GM18951 (cell line): ENCODE measurements around the gene SUB1.

Experiments used
- POLR2A ChIP-seq: IDR thresholded peaks from 4 replicates; pipeline ENCODE4 v1.6.1; 2011; ENCODE audit warnings: mild to moderate bottlenecking; ENCODE audit not compliant: insufficient read length, insufficient read depth; ENCODE audit errors: extremely low read depth
- in situ Hi-C: fragments of 300-500 bp; cut with MboI; formaldehyde crosslinking; loops from one replicate; pipeline ENCODE4 v1.12.0; 2022; ENCODE audit warnings: low sequenced_read_pairs, mixed read lengths, inconsistent platforms; ENCODE audit not compliant: unreplicated experiment

The SUB1 gene

DNA sequence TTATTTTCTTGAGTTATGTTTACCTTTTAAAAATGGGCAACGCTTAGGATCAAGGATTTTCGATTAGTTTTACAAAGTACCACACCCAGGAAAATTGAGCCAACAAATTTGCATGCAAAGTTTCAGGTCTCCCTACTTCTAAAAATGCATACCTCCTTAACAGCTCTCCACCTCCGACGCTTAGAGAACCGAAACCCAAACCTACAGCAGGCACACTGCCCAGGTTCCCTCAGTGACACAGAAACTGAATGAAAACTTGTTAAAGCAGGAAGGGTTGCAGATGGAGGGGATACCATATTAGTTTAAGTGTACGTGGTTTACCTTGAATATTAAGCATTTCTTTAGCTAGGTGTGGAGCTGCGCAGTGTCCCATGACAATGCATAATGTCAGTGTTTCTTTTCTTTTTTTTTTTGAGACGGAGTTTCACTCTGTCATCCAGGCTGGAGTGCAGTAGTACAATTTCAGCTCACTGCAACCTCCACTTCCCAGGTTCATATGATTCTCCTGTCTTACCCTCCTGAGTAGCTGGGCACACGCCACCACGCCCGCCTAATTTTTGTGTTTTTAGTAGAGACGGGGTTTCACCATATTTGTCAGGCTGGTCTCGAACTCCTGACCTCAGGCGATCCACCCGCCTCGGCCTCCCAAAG, 1.6 kb upstream of the SUB1 start:
- no peak for TF ChIP-seq POLR2A
- in situ Hi-C loops, result loop anchor here (10.0 kb wide), 1 partner anchor 49 kb away; no protein-coding TSS in a partner anchor

DNA sequence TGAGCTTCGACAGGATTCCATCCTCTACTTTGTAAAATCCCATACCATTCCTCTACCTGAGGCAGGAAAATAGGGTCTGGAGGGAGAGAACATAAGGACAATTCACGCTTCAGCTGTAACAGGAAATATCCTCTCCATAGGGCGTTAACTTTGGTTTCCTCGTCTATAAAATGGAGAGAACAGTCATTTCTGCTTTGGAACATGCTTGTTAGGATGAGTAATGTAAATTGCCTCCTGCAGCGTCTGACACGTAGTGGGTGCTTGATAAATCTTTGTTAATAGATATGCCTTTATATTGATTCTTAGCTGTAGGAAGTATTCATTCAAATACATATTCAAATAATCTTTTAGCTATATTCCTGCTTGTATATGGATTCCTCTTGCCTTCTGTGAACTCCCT, 711 bp upstream of the SUB1 start:
- in situ Hi-C loops, result loop anchor here (10.0 kb wide), 1 partner anchor 50 kb away; no protein-coding TSS in a partner anchor
- TF ChIP-seq POLR2A, result no peak

DNA sequence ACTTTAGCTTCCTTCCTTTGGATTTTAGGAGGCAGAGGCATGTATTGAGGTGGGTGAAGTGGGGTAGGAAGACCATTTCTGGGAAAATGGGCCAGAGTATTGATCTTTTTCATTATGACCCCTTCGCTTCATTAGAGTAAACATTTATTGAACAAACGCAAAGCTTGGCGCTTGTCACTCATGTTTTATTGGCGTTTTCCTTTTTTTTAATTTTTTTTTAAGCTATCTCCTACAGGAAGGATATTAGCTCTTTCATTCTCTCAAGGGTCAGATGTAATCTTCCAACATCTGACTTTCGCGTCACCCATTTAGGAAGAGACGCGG, 273 bp upstream of the SUB1 start:
- in situ Hi-C loops, result loop anchor here (10.0 kb wide), 1 partner anchor 50 kb away; no protein-coding TSS in a partner anchor
- no peak for TF ChIP-seq POLR2A

DNA sequence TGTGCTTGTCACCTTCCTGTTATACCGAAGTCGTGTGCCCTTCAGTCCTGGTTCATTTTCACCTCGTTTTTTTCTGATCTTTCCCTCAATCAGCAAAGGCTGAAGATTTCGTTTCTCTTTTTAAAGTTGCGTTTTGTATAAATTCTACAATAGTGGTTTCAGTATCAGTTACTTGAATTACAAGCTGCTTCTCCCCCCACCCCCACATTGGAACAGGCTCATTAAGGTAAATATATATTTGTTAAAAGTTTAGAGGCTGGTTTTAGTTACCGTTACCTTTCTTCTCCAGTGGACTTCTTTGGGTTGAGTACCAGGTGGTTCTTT, 881 bp downstream of the SUB1 start:
- in situ Hi-C loops, result loop anchor here (10.0 kb wide), 1 partner anchor 51 kb away; no protein-coding TSS in a partner anchor

DNA sequence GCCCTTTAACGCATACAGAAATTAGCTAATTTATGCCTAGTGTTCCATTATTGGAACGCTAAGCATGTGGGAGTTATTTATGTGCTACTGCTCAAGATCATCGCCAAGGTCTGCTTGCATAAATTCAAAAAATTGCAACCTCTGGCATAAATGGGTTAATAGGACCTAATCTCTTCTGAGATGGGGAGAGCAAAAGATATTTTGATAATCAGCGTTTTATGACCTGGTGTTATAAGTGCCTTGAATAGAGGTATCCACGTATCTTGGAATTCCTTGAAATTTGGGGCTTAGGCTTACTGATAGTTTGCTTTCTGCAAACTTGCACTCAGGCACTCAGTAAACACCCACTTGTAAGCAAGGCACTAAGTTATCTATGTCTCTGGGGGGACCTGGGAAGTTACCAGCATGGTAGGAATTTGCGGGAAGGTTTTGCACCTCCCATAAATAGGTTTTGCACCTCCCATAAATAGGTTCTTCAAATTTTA, 1.8 kb downstream of the SUB1 start:
- in situ Hi-C loops, result loop anchor here (10.0 kb wide), 1 partner anchor 52 kb away; no protein-coding TSS in a partner anchor
- no peak for TF ChIP-seq POLR2A

More for the DNA sequence above, 881 bp downstream of the SUB1 start:
- no peak for TF ChIP-seq POLR2A

DNA sequence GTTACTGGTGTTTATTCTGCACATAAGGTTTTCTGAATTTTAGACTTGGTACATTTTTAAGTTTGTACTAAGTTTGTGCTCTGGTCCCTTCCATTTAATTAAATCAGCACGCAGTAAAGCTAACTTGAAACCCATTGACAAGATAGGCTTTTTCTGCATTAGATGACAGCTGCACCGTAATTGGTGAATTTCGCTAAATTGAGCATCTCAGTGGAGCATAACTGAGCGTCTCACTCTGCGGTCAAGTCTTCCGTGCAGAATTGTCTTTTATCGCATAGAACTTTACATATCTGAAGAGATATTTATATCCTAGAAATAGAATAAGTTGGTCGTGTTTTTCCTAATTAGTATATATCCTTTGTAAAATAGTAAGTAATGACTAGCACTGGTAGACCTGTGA, 4.1 kb downstream of the SUB1 start:
- in situ Hi-C loops, result loop anchor here (10.0 kb wide), 1 partner anchor 55 kb away; no protein-coding TSS in a partner anchor
- TF ChIP-seq POLR2A, result no peak

DNA sequence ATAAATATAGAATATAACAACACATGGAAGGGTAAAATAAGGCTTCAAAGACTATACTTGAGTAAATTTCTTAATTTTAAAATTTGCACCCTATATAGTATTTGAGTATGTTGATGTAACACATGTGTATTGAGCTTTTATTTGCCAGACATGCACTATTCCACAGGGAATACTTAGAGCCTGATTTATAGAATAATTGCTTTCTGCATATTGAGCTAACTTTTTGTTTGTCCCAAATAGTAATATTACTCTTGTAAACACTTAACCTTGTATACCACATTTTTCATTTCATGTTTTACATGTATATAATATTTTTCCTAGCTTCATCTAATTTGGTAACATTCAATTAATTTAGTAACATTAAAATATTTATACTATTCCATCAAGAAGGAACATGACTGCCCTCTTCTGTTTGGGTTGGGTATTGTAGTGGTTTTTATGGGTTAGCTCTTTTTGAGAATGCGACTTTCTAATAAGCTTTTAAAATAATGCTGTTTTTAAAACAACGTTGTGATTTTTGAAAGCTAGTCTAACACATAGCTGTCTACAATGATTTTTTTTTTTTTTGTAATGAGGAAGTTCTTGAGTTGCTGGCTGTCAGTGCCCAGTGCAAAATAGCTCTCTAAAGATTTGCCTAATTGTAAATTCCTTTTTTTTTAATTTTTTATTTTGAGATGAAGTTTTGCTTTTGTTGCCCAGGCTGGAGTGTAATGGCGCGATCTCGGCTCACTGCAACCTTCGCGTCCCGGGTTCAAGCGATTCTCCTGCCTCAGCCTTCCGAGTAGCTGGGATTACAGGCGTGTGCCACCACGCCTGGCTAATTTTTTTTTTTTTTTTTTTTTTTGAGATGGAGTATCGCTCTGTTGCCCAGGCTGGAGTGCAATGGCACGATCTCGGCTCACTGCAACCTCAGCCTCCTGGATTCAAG, 4.8 kb downstream of the SUB1 start:
- in situ Hi-C loops, result loop anchor here (10.0 kb wide), 2 partner anchors 55 to 105 kb away; no protein-coding TSS in a partner anchor
- TF ChIP-seq POLR2A, result no peak

DNA sequence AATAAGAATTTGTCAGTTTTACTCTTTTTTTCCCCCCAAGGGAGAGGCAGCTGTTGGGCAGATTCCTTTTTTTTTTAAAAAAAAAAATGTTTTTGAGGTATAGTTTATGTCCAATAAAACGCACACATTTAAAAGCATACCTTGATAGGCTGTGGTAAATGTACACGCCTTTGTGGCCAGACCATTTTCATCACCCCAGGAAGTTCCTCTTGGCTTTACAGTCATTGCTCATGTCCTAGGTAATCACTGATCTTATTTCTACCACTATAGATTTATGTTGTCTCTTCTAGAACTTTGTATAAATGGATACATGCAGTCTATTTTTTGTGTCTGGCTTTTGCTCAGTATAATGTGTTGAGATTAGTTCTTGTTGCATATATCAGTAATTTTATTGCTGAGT, 9.8 kb downstream of the SUB1 start:
- in situ Hi-C loops, result loop anchor here (10.0 kb wide), 1 partner anchor 110 kb away; no protein-coding TSS in a partner anchor
- TF ChIP-seq POLR2A, result no peak

DNA sequence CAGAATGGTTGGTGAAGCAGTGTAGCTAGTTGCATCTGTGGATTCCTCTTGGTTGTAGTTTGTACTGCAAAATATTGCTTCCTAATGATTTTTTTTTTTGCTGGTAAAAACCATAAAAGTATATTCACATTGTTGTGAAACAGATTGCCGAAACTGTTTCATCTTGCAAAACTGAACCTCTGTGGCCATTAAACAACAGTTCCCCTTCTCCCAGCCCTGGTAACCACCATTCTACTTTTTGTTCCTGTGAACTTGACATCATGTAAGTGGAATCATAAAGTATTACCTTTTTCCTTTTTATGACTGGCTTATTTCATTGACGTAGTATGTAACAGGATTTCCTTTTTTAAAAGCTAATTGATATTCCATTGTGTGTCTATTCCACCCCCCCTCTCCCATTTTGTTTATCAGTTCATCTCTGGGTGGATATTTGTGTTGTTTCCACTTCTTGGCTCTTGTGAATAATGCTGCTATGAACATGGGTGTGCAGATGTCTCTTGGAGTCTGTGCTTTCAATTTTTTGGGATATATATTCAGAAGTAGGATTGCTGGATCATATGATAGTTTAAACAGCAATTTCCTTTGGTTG, 11.8 kb downstream of the SUB1 start:
- in situ Hi-C loops, result loop anchor here (10.0 kb wide), 1 partner anchor 112 kb away; no protein-coding TSS in a partner anchor
- TF ChIP-seq POLR2A, result no peak

DNA sequence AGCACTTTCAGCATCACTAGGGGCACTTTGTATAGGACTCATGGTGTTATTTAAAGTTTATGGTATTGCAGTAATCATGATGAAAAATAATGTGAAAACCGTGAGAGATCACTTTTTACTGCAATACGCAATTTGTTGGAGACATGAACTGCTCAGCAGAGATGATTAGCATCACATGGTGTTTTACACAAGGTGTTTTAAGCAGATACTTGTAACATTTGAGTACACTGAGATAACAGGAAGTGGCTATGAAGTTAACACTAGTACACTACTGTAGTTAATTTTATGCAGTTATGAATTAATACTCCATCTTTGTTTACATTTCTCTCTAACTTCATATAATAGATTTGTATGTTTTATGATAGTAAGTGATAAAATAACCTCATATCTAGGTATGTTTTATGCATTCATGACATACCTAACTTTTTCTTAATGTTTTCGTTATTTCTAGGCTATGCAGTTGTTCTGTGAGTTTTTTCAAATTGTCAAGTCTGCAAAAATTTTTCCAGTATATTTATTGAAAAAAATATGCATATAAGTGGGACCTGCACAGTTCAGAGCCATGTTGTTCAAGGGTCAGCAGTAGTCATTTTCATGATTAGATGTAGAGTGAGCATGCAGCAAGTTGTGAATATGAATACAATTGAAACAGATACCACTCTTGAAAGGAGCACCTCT, 13.0 kb downstream of the SUB1 start:
- TF ChIP-seq POLR2A, result no peak
- in situ Hi-C loops, result loop anchor here (10.0 kb wide), 1 partner anchor 114 kb away; no protein-coding TSS in a partner anchor

DNA sequence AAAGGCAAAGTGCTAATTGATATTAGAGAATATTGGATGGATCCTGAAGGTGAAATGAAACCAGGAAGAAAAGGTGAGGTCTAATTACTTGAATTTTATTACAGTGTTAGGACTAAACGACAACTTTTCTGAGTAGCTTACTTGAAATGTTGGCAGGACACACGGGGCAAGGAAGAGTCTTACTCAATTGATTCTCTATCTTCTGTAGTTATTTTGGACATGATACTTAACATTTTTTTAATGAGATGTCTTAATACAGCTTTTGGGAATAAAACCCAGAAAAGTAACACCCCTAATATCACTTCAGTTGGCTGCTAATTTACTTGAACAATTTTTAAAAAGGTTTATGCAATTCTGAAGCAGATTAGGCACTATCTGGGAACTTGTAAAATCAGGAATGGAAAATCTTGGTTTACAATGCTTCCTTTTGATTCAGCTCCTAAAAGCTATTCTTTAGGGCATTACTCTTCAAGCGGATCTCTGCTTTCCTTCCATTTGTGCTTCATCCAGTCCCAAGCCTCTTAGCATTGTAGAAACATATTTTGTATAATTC, 13.7 kb downstream of the SUB1 start:
- no peak for TF ChIP-seq POLR2A
- in situ Hi-C loops, result loop anchor here (10.0 kb wide), 1 partner anchor 114 kb away; no protein-coding TSS in a partner anchor

DNA sequence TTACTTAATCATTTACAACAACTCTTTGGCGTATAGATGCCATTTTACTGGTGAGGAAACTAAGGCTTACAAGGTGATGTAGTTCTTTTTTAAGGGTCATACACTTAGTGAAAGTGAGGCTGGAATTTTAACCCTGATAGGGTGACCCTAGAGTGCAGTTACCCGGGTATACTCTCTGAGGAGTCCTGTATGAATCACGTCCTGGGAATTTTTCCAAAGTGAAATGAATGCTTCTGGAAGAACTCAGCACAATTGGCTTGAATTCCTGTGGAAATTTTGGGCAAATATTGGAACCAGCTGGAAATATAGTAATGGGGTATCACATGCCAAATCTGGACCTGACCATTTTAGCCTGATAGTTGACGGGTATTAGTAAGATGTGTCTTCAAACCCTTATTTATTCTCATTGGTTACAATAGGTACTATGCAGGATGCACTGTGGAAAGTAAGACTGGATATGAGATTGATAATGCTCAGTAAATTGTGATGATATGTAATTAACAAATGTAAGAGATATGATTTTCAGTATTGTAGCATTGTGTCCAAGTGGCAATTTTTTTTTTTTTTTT, 14.8 kb downstream of the SUB1 start:
- TF ChIP-seq POLR2A, result no peak
- in situ Hi-C loops, result loop anchor here (25.0 kb wide), 1 partner anchor 363 kb away; no protein-coding TSS in a partner anchor
